Myocyte (in vitro differentiated cells): Measurements from ENCODE around the gene FAM89B. TPM values are rescaled to one million over a fixed set of nuclear protein-coding genes. Genes with fewer than 3 reads are reported as not detected.

Experiments
- total RNA-seq: library from RNA; depleted of rRNA; stranded (reverse); fragments of >200 nt; gene quantifications from 2 replicates; pipeline ENCODE4 v1.2.3, GENCODE V29; 2014

FAM89B gene
- total RNA-seq, 1 donor from 2014 or later, result 91.7 TPM

Other genes starting within 250 kb of the FAM89B start
- gene DPF2, start 238.7 kb upstream of the FAM89B start, total RNA-seq, result 35.0 and 37.1 TPM in 2 replicates
- 0.72 and 0.73 TPM in 2 replicates for gene TIGD3, start 217.8 kb upstream of the FAM89B start, total RNA-seq
- gene SLC25A45, start 189.9 kb upstream of the FAM89B start, total RNA-seq, result 2.9 and 4.6 TPM in 2 replicates
- gene FRMD8, start 185.9 kb upstream of the FAM89B start, total RNA-seq, result 36.2 and 49.1 TPM in 2 replicates
- gene NEAT1, start 149.7 kb upstream of the FAM89B start, total RNA-seq, result 109 and 172 TPM in 2 replicates
- gene MALAT1, start 73.5 kb upstream of the FAM89B start, total RNA-seq, result 5,859 and 8,069 TPM in 2 replicates
- 84.4 and 128 TPM in 2 replicates for gene SCYL1, start 47.5 kb upstream of the FAM89B start, total RNA-seq
- 26.4 and 27.5 TPM in 2 replicates for gene LTBP3, start 14.2 kb upstream of the FAM89B start, total RNA-seq
- 41.4 and 42.4 TPM in 2 replicates for gene ZNRD2, start 2.1 kb upstream of the FAM89B start, total RNA-seq
- 591 and 791 TPM in 2 replicates for gene EHBP1L1, start 3.5 kb downstream of the FAM89B start, total RNA-seq
- gene KCNK7, start 23.3 kb downstream of the FAM89B start, total RNA-seq, result not detected in 2 replicates
- gene MAP3K11, start 41.7 kb downstream of the FAM89B start, total RNA-seq, result 30.9 and 32.7 TPM in 2 replicates
- gene PCNX3, start 43.2 kb downstream of the FAM89B start, total RNA-seq, result 21.6 and 25.2 TPM in 2 replicates
- gene SIPA1, start 65.6 kb downstream of the FAM89B start, total RNA-seq, result 19.7 and 42.6 TPM in 2 replicates
- gene RELA, start 90.4 kb downstream of the FAM89B start, total RNA-seq, result 32.8 and 37.1 TPM in 2 replicates
- 37.8 and 43.2 TPM in 2 replicates for gene KAT5, start 139.7 kb downstream of the FAM89B start, total RNA-seq
- 37.1 and 83.3 TPM in 2 replicates for gene RNASEH2C, start 148.3 kb downstream of the FAM89B start, total RNA-seq
- 9.8 and 10.2 TPM in 2 replicates for gene AP5B1, start 208.4 kb downstream of the FAM89B start, total RNA-seq
- gene OVOL1, start 214.5 kb downstream of the FAM89B start, total RNA-seq, result not detected in 2 replicates